ENCODE results near the gene ID2.
"Not testable (repeated sequence)": the region's sequence is repeated elsewhere in the genome, so short reads cannot be mapped to it uniquely, and the experiment has no call there.

Gene ID2

GRCh38 chr2:8685697-8686358 lies 4.0 kb downstream of the ID2 start:
- DNase-seq (ENCODE audit: low read depth): peak; percentile 79

- DNase-seq (ENCODE audit: low read depth): no peak
These were observed 10.1 kb downstream of the ID2 start for GRCh38 chr2:8691859-8692437.

GRCh38 chr2:8692783-8693156 lies 10.9 kb downstream of the ID2 start:
- DNase-seq (ENCODE audit: low read depth): no peak

GRCh38 chr2:8693157-8693821 lies 11.4 kb downstream of the ID2 start:
- no peak for DNase-seq (ENCODE audit: low read depth)

GRCh38 chr2:8694737-8695136 lies 12.9 kb downstream of the ID2 start:
- DNase-seq (ENCODE audit: low read depth): no peak

- DNase-seq (ENCODE audit: low read depth): no peak
These were observed 15.3 kb downstream of the ID2 start for GRCh38 chr2:8697190-8697589.

- DNase-seq (ENCODE audit: low read depth): no peak
These were observed 18.0 kb downstream of the ID2 start for GRCh38 chr2:8699839-8700238.

- no peak for DNase-seq (ENCODE audit: low read depth)
These were observed 20.0 kb downstream of the ID2 start for GRCh38 chr2:8701681-8702379.

- DNase-seq (ENCODE audit: low read depth): no peak
These were observed 23.1 kb downstream of the ID2 start for GRCh38 chr2:8704906-8705305.

- no peak for DNase-seq (ENCODE audit: low read depth)
These were observed 27.8 kb downstream of the ID2 start for GRCh38 chr2:8709611-8710010.

- DNase-seq (ENCODE audit: low read depth): no peak
These were observed 29.1 kb downstream of the ID2 start for GRCh38 chr2:8710951-8711350.

GRCh38 chr2:8714283-8714682 lies 32.4 kb downstream of the ID2 start:
- DNase-seq (ENCODE audit: low read depth): no peak

- DNase-seq (ENCODE audit: low read depth): no peak
These were observed 33.1 kb downstream of the ID2 start for GRCh38 chr2:8714971-8715370.

GRCh38 chr2:8719528-8719927 lies 37.7 kb downstream of the ID2 start:
- DNase-seq (ENCODE audit: low read depth): no peak

GRCh38 chr2:8720741-8721140 lies 38.9 kb downstream of the ID2 start:
- DNase-seq (ENCODE audit: low read depth): no peak

- no peak for DNase-seq (ENCODE audit: low read depth)
These were observed 39.6 kb downstream of the ID2 start for GRCh38 chr2:8721410-8721809.

GRCh38 chr2:8722986-8723385 lies 41.1 kb downstream of the ID2 start:
- no peak for DNase-seq (ENCODE audit: low read depth)

- no peak for DNase-seq (ENCODE audit: low read depth)
These were observed 44.0 kb downstream of the ID2 start for GRCh38 chr2:8725838-8726237.

GRCh38 chr2:8728305-8729015 lies 46.6 kb downstream of the ID2 start:
- no peak for DNase-seq (ENCODE audit: low read depth)

- not testable (repeated sequence) for DNase-seq (ENCODE audit: low read depth)
These were observed 47.2 kb downstream of the ID2 start for GRCh38 chr2:8729101-8729500.

GRCh38 chr2:8729939-8730338 lies 48.1 kb downstream of the ID2 start:
- no peak for DNase-seq (ENCODE audit: low read depth)

GRCh38 chr2:8732601-8733000 lies 50.7 kb downstream of the ID2 start:
- DNase-seq (ENCODE audit: low read depth): no peak
